H1 (cell line): ENCODE measurements around the gene TPSD1. TPM values are rescaled to one million over a fixed set of nuclear protein-coding genes. Genes with fewer than 3 reads are reported as not detected.
A peak's percentile ranks its signal among the peaks of the same experiment; 100 is the strongest.

ENCODE experiments used
- CTCF ChIA-PET: fragments of 300-600 bp; sonication (Branson Sonifier 250); formaldehyde crosslinking; loops from one replicate; lab custom pipeline; 2021; ENCODE audit not compliant: partially characterized antibody; lab: Charles Lee
- POLR2A ChIA-PET: fragments of 300-600 bp; sonication (Branson Sonifier 250); formaldehyde crosslinking; loops from one replicate; lab custom pipeline; 2021; ENCODE audit warnings: inconsistent platforms; ENCODE audit not compliant: partially characterized antibody; lab: Charles Lee
- DNase-seq, 2 experiments: peaks; one replicate each; pipeline versions ENCODE4 v3.0.0 to v3.0.0-alpha.2; 2010 to 2022; ENCODE audit warnings: low spot score in 2 of 2, low read depth in 1 of 2, mixed read lengths in 1 of 2
- FAIRE-seq: peaks from 2 replicates; lab custom pipeline; 2011; peaks lifted over from hg19 to GRCh38; lab: Jason Lieb, UNC
- H2AFZ ChIP-seq: 2 replicates; pipeline ENCODE4 v1.8.1; 2012; ENCODE audit warnings: low read length, inconsistent platforms
- H2AK5ac ChIP-seq: 2 replicates; pipeline ENCODE4 v1.6.1; 2013; ENCODE audit warnings: low read depth, low read length
- H2BK120ac ChIP-seq: replicated peaks from 2 replicates; pipeline ENCODE3; 2013; ENCODE audit warnings: low read depth, low read length, inconsistent platforms
- H2BK12ac ChIP-seq: 2 replicates; pipeline ENCODE4 v1.6.1; 2013; ENCODE audit warnings: low read depth, low read length
- H2BK15ac ChIP-seq: 2 replicates; pipeline ENCODE4 v1.6.1; 2013; ENCODE audit warnings: low read length
- H2BK20ac ChIP-seq: 2 replicates; pipeline ENCODE4 v1.6.1; 2013; ENCODE audit warnings: low read length
- H2BK5ac ChIP-seq: 2 replicates; pipeline ENCODE4 v1.6.1; 2013; ENCODE audit warnings: low read depth, low read length
- H3K14ac ChIP-seq: 2 replicates; pipeline ENCODE4 v1.6.1; 2013; ENCODE audit warnings: inconsistent platforms; ENCODE audit not compliant: insufficient read length
- H3K18ac ChIP-seq: 2 replicates; pipeline ENCODE4 v1.6.1; 2013; ENCODE audit warnings: low read length; ENCODE audit errors: extremely low read depth
- H3K23ac ChIP-seq: 2 replicates; pipeline ENCODE4 v1.6.1; 2013; ENCODE audit warnings: inconsistent platforms; ENCODE audit not compliant: insufficient read length
- H3K23me2 ChIP-seq: 2 replicates; pipeline ENCODE4 v1.6.1; 2013; ENCODE audit warnings: low read depth, low read length
- H3K27ac ChIP-seq: 2 replicates; pipeline ENCODE4 v1.6.1; 2011; ENCODE audit warnings: low read depth, low read length, inconsistent platforms
- H3K27me3 ChIP-seq, 4 experiments: replicated peaks in 1 of 4; 1 replicate in 1 of 4; 2 replicates in 3 of 4; pipeline versions ENCODE4 v1.6.1 to v1.8.1; 2011 to 2013; ENCODE audit warnings: low read length in 3 of 4, mild to moderate bottlenecking in 3 of 4, inconsistent platforms in 2 of 4, mixed read lengths in 2 of 4, moderate library complexity in 1 of 4; ENCODE audit not compliant: control insufficient read depth in 3 of 4, insufficient read depth in 3 of 4; ENCODE audit errors: extremely low read depth in 1 of 4
- H3K36me3 ChIP-seq, 4 experiments: 2 replicates each; pipeline versions ENCODE4 v1.6.1 to v1.8.1; 2011 to 2013; ENCODE audit warnings: mild to moderate bottlenecking in 4 of 4, low read length in 3 of 4, moderate library complexity in 2 of 4, control low read depth in 1 of 4, inconsistent platforms in 1 of 4; ENCODE audit not compliant: insufficient read depth in 4 of 4, control insufficient read depth in 2 of 4
- H3K4ac ChIP-seq: replicated peaks from 2 replicates; pipeline ENCODE3; 2013; ENCODE audit warnings: low read length, low read depth, mixed read lengths, inconsistent platforms; ENCODE audit not compliant: insufficient read length
- H3K4me1 ChIP-seq, 4 experiments: replicated peaks in 1 of 4; 1 replicate in 1 of 4; 2 replicates in 3 of 4; pipeline versions ENCODE4 v1.6.1 to v1.8.1; 2011 to 2013; ENCODE audit warnings: low read length in 3 of 4, inconsistent platforms in 2 of 4, mixed read lengths in 1 of 4; ENCODE audit not compliant: insufficient read depth in 4 of 4, control insufficient read depth in 3 of 4
- H3K4me2 ChIP-seq, 2 experiments: 2 replicates each; pipeline versions ENCODE4 v1.6.1 to v1.8.1; 2011 to 2013; ENCODE audit warnings: low read depth in 2 of 2, low read length in 2 of 2, control low read depth in 1 of 2, inconsistent platforms in 1 of 2, mild to moderate bottlenecking in 1 of 2; ENCODE audit not compliant: insufficient read depth in 1 of 2
- H3K4me3 ChIP-seq, 4 experiments: fragments of 200-600, 300-600 bp in 1 of 4; sonication (generic), shearing (Covaris generic), sonication (Bioruptor Twin) in 1 of 4; 2 replicates each; pipeline versions ENCODE4 v1.5.1 to v1.8.1; 2011 to 2016; ENCODE audit warnings: low read length in 4 of 4, low read depth in 3 of 4, control low read depth in 2 of 4, inconsistent platforms in 2 of 4, mild to moderate bottlenecking in 2 of 4, mixed read lengths in 1 of 4, moderate library complexity in 1 of 4; ENCODE audit not compliant: insufficient read depth in 2 of 4; ENCODE audit errors: extremely low read depth in 1 of 4
- H3K56ac ChIP-seq: replicated peaks from 2 replicates; pipeline ENCODE3; 2013; ENCODE audit warnings: low read depth, mild to moderate bottlenecking, mixed read lengths, low read length, inconsistent platforms; ENCODE audit not compliant: insufficient read length
- H3K79me1 ChIP-seq: 2 replicates; pipeline ENCODE4 v1.6.1; 2013; ENCODE audit warnings: low read depth, low read length, control low read depth
- H3K79me2 ChIP-seq, 2 experiments: 2 replicates each; pipeline versions ENCODE4 v1.6.1 to v1.8.1; 2012 to 2013; ENCODE audit warnings: low read length in 2 of 2, mild to moderate bottlenecking in 2 of 2, inconsistent platforms in 1 of 2; ENCODE audit not compliant: insufficient read depth in 2 of 2, control insufficient read depth in 1 of 2
- H3K9ac ChIP-seq, 4 experiments: replicated peaks in 1 of 4; 1 replicate in 1 of 4; 2 replicates in 3 of 4; pipeline versions ENCODE4 v1.6.1 to v1.8.1; 2011 to 2013; ENCODE audit warnings: low read depth in 3 of 4, low read length in 3 of 4, control low read depth in 2 of 4, mild to moderate bottlenecking in 2 of 4, moderate library complexity in 2 of 4, inconsistent platforms in 1 of 4; ENCODE audit errors: extremely low read depth in 1 of 4
- H3K9me3 ChIP-seq, 2 experiments: 2 replicates each; pipeline versions ENCODE4 v1.6.1 to v1.8.1; 2012 to 2013; ENCODE audit warnings: mild to moderate bottlenecking in 2 of 2, moderate library complexity in 2 of 2, control low read depth in 1 of 2, inconsistent platforms in 1 of 2, low read depth in 1 of 2, low read length in 1 of 2, mixed read lengths in 1 of 2; ENCODE audit not compliant: insufficient read depth in 2 of 2
- H4K20me1 ChIP-seq, 2 experiments: replicated peaks in 1 of 2; 2 replicates each; pipeline versions ENCODE3 to v1.8.1; 2011 to 2013; ENCODE audit warnings: inconsistent platforms in 2 of 2, low read length in 2 of 2, mild to moderate bottlenecking in 1 of 2; ENCODE audit not compliant: insufficient read depth in 2 of 2, control insufficient read depth in 1 of 2
- H4K5ac ChIP-seq: 2 replicates; pipeline ENCODE4 v1.6.1; 2013; ENCODE audit warnings: low read length, low read depth, mixed read lengths, inconsistent platforms; ENCODE audit not compliant: insufficient read length
- H4K8ac ChIP-seq: 2 replicates; pipeline ENCODE4 v1.8.0; 2013; ENCODE audit warnings: mild to moderate bottlenecking, moderate library complexity, low read length, inconsistent platforms; ENCODE audit not compliant: insufficient read depth; ENCODE audit errors: extremely low read depth
- H4K91ac ChIP-seq: replicated peaks from 2 replicates; pipeline ENCODE3; 2013; ENCODE audit warnings: low read length, mixed read lengths, inconsistent platforms; ENCODE audit not compliant: insufficient read length
- ATF3 ChIP-seq: IDR thresholded peaks from 2 replicates; pipeline ENCODE4 v1.6.1; 2011; ENCODE audit warnings: low read depth, mild to moderate bottlenecking, low read length; ENCODE audit not compliant: insufficient read depth
- BCL11A ChIP-seq, 2 experiments: IDR thresholded peaks; one replicate each; pipeline ENCODE4 v1.6.1; 2011; ENCODE audit warnings: low read depth in 2 of 2, low read length in 2 of 2, mild to moderate bottlenecking in 2 of 2
- CBX8 ChIP-seq: fragments of 300-800, 300-1000 bp; sonication (generic); IDR thresholded peaks from 2 replicates; pipeline ENCODE4 v1.7.1; 2016; ENCODE audit warnings: low read depth, low read length, borderline replicate concordance
- CHD2 ChIP-seq: IDR thresholded peaks from 2 replicates; pipeline ENCODE4 v1.6.1; 2012; ENCODE audit warnings: low read length, improper control_type of control experiment
- EGR1 ChIP-seq: IDR thresholded peaks from 2 replicates; pipeline ENCODE4 v1.6.1; 2011; ENCODE audit warnings: low read depth, low read length, borderline replicate concordance
- FOSL1 ChIP-seq: IDR thresholded peaks from 2 replicates; pipeline ENCODE4 v1.6.1; 2011; ENCODE audit warnings: mild to moderate bottlenecking, low read depth, low read length, moderate library complexity; ENCODE audit not compliant: insufficient read depth
- JUND ChIP-seq: IDR thresholded peaks from 2 replicates; pipeline ENCODE4 v1.6.1; 2011; ENCODE audit warnings: mild to moderate bottlenecking, improper control_type of control experiment, low read length
- SAP30 ChIP-seq: fragments of 300-600 bp; sonication (generic); IDR thresholded peaks from 2 replicates; pipeline ENCODE4 v1.7.1; 2012; ENCODE audit warnings: low read length, moderate library complexity, mild to moderate bottlenecking, inconsistent platforms; ENCODE audit not compliant: insufficient read depth, insufficient replicate concordance
- SP4 ChIP-seq: IDR thresholded peaks from 2 replicates; pipeline ENCODE4 v1.6.1; 2012; ENCODE audit warnings: low read length, inconsistent platforms
- TBP ChIP-seq: IDR thresholded peaks from 2 replicates; pipeline ENCODE4 v1.6.1; 2011; ENCODE audit warnings: low read depth, low read length, improper control_type of control experiment
- TCF12 ChIP-seq: IDR thresholded peaks from 2 replicates; pipeline ENCODE4 v1.6.1; 2011; ENCODE audit warnings: low read depth, mild to moderate bottlenecking, low read length
- WGBS, 2 experiments: shearing (Covaris generic) in 1 of 2; methylation state at CpG; one replicate each; pipeline versions ENCODE4 v1.1.6 to v1.1.7; 2013 to 2015; ENCODE audit warnings: low lambda C conversion rate in 2 of 2, mixed read lengths in 2 of 2, inconsistent platforms in 1 of 2, low coverage in 1 of 2, missing lambda C conversion rate in 1 of 2; ENCODE audit not compliant: insufficient replicate concordance in 2 of 2, insufficient coverage in 1 of 2, insufficient read length in 1 of 2; ENCODE audit errors: extremely low coverage in 1 of 2, missing lambda C conversion rate in 1 of 2; 5-methylcytosine and 5-hydroxymethylcytosine counted together
- polyA plus RNA-seq, 7 experiments: library from polyadenylated mRNA; depleted of rRNA in 3 of 7; stranded (reverse) in 5 of 7; unstranded in 2 of 7; fragments of >200 nt in 5 of 7; fragments of 200-250 nt in 2 of 7; gene quantifications; 1 replicate in 5 of 7; 2 replicates in 1 of 7; 4 replicates in 1 of 7; pipeline versions ENCODE4 v1.2.1 to v1.2.3, GENCODE V29; 2011 to 2013; ENCODE audit warnings: missing spikeins in 2 of 7, mixed read lengths in 2 of 7
- total RNA-seq: library from RNA; stranded (reverse); fragmentation: NEBNext Ultra II Directional; extraction: Animal tissue kit (Norgen Biotek cat#: 25700); gene quantifications from 2 replicates; pipeline ENCODE4 v1.2.1, GENCODE V29; 2021

TPSD1 gene
- total and polyA plus RNA-seq, 2 of the 8 experiments (the other 6 are each of a cell fraction or from before 2014, with no cell fraction given), result 0.26 TPM; not detected in 1

GRCh38 chr16:1291576-1291974 lies 35.7 kb downstream of the TPSD1 start:
- no peaks in the 10 kb centered on the region for H3K9me3 ChIP-seq
- no peak overlapping the region for H3K23ac ChIP-seq
- no peak overlapping the region for H3K56ac ChIP-seq
- H4K5ac ChIP-seq, result no peak overlapping the region
- no peak overlapping the region for H4K8ac ChIP-seq
- TF ChIP-seq CBX8 (no peak), SAP30 (no peak), SP4 (no peak), TCF12 (no peak), FOSL1 (no peak), JUND (no peak), EGR1 (no peak), BCL11A (IDR thresholded peaks at IDR 0.05; ENCODE audit: low read depth in 2 of 2, low read length in 2 of 2) (no peak), TBP (no peak), ATF3 (no peak), CHD2 (no peak)
- ChIA-PET POLR2A (interaction anchor here (1.0 to 2.0 kb wide), 4 partner anchors 12 to 613 kb away, joined by 3 to 5 read pairs (median 4); partner anchors contain the start of gene UBE2I), CTCF (interaction anchor here (1.3 to 4.7 kb wide), 2 partner anchors 9 to 499 kb away, joined by 3 to 35 read pairs; no protein-coding TSS in a partner anchor)
- no peak overlapping the region for H2BK5ac ChIP-seq
- H3K14ac ChIP-seq, result no peak overlapping the region
- H4K91ac ChIP-seq, result no peak overlapping the region
- WGBS, 2 experiments, result 74% methylated on average over 17 of the region's 17 CpGs; no CpG with 5 or more reads in 1 of the 2 experiments
- peaks cover 0 to 2% of the 10 kb centered on the region in 2 experiments for H4K20me1 ChIP-seq
- no peak overlapping the region for H2BK20ac ChIP-seq
- no peak overlapping the region for H2BK120ac ChIP-seq
- H3K18ac ChIP-seq, result no peak overlapping the region
- DNase-seq (no peak), FAIRE-seq (no peak)
- no peak overlapping the region for H2AFZ ChIP-seq
- H3K4me1 ChIP-seq, result peaks cover 3 to 17% (median 13%) of the 10 kb centered on the region in 4 experiments; a peak in 6 of 7 replicates
- H3K4me3 ChIP-seq, result no peak overlapping the region
- peak overlapping the region; percentile 80; the same call in 1 of the 2 replicates for H2BK12ac ChIP-seq
- 0 out of 2 replicates have a peak overlapping the region, but pooled peaks have one; percentile 72 for H2BK15ac ChIP-seq
- no peaks in the 10 kb centered on the region for H3K79me2 ChIP-seq
- H3K36me3 ChIP-seq, result no peaks in the 10 kb centered on the region
- peaks cover 7 to 39% (median 26%) of the 10 kb centered on the region in 4 experiments for H3K27me3 ChIP-seq
- no peak overlapping the region for H3K4me2 ChIP-seq
- H2AK5ac ChIP-seq, result no peak overlapping the region
- no peak overlapping the region for H3K9ac ChIP-seq
- no peak overlapping the region for H3K4ac ChIP-seq
- peaks cover 3% of the 10 kb centered on the region; the same call in 1 of the 2 replicates for H3K23me2 ChIP-seq
- no peaks in the 10 kb centered on the region for H3K79me1 ChIP-seq
- H3K27ac ChIP-seq, result no peak overlapping the region
